ENCODE results near the gene SORCS1.

Gene SORCS1

DNA sequence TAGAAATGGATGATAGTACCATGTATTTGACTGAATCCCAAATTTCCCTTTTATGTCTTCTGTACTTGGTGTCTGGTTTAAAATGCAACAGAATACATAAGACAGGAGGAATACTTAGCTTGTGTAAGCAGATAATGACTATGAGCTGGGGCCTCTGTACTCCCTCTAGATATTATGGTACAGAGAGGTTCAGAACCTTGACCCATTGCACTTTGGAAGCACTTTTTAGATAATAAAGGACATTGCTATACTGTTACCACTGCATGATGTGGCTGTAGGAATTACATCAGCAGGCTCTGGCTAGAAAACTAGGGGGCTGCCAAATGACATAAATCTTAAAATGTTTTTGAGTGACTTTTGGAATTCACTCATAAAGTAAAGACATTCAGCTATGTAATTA is 526.6 kb downstream of the SORCS1 start:
- no peak for DNase-seq

DNA sequence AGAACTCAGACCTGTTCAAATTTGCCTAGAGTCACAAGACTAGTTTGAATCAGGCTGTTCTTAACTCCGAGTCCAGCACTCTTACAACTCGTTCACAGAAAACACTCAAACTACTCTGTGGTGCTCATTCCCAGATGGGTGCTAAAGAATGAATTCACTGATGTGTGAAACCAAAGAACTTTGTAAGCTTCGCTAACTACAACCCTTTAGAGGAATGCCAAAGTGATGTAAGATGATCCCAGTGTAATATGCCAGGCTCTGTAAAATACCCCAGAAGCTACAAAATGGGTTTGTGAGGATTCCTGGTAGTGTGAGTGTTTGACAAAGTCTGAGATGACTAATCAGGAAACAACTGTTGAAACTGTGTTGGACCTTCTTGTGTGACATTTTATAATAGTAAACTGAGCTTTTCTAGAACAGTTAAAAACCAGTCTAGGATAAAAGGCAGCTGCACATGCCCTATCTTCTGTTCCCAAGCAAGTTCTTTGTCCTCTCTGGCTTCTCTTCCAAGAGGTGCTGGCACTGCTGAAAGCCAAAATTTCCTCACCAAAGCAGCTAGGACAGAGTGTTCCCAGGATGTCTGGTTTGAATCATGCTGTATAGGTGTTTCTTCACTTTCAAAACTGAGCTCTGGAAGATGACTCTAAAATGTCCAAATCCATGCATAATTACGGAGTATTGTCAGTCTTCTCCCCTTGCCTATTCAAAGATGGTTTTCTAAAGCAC is 527.6 kb downstream of the SORCS1 start:
- DNase-seq = no peak

DNA sequence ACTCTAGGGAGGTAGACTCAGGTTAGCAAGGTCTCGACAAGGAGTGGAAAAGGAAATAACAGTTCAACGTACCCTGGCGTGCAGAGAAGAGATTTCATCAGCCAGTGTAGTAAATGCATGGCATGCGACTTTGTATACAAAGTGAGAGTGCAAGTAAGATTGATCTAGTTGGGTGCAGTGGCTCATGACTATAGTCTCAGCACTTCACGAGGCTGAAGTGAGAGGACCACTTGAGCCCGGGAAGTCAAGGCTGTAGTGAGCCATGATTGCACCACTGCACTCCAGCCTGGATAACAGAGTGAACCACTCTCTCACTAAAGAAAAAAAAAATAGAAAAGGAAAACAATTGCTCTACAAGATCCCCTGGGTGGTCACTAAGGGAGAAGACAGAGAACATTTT is 528.6 kb downstream of the SORCS1 start:
- no peak for DNase-seq

DNA sequence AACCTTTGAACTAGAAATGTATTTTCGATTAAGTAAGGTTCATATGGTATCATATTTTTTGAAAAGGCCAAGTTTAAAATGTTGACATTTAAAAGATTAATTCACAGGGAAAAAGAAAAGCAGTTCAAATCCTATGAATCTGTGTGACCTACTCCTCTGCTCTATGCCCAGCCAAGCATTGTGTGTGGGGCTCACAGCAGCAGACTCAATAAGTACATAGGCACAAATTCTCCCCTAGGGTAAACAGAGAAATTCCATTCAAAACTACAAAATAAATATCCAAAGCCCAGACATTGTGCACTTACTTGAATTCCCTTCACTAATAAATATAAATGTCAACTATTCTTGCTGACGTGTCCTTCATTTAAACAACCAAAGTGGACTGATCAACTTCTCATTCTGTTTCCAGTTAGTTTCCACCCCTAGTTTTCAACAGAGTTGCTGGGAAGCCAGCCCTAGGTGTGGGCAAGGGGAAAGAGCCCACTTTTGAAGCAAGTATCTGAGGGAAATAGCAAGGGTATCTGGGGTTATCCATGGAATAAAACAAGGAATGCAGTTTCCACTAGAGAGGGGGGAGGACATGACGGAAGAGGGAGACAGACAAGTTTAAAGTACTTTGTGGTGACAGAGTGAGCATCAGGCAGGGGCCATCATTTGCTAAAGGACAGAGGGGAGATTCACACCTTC is 533.3 kb downstream of the SORCS1 start:
- DNase-seq = no peak

DNA sequence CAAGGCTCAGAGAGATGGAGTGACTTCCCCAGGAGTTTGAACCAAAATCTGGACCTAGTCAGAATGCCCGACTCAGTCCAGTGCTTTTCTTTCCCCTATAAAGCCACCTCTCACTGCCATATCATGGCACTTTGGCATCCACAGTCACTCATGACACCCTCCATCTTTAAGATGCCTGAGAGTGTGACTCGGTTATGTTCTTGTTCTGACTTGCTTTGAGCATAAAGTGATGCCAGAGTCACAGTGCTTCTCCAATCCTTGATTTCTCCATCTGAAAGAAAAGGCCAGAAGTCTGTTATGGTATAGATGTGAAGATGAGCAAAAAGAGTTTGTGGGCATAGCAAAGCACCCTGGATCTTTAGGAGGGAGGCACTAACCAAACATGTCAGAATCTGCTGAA is 538.1 kb downstream of the SORCS1 start:
- no peak for DNase-seq

DNA sequence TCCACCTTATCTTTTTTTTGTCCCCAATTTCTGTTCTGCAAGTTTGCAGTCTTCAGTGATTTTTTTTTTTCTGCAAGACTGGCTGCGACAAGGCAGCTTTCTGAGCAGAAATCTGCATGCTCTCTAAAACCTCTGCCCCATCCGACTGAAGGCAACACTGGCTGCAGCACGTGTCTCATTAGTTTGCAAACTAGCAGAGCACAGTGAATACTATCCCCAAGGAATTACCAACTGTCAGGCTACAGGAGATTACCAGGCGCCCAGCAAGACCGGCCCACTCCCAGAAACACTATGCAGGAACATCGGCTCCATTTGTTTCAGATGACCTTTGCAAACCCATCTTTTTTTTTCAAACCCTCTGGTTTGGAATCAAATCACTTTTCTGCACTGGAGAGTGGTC is 538.8 kb downstream of the SORCS1 start:
- DNase-seq = no peak

DNA sequence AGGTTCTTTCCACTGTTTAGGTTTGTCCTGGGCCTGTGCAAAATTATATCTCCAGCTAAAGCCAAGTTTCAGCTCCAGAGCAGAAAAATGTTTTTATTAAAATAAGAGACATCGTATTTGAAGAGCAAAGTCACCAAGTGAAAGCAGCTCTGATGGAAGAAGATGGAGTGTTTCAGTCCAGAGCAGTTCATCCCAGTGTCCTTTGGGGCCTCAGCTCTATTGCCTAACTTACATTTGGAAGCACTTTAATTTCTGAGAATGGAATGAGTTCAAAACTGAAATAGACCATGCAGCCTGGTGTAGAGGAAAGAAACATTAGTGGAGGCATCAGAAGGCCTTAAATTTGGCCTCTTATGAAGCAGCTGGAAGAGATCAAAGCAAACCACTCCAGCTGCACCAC is 545.2 kb downstream of the SORCS1 start:
- no peak for DNase-seq

DNA sequence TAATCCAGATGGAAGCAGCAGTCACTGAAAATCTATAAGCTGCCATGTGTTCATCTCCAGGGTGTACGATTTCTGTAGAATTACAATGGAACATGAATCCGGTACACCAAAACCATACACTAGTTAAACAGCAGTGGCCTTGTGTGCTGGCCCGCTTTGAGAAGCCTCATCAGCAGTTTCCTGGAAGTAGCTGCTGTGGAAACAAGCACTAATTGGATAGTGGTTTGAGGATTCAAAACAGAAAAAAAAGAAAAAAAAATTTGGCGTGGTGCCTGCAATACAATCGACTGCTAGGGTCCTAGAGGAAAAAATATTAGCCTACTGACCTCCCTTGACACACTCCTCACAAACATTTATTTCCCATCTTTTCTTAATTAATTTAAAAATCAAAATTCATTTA is 545.9 kb downstream of the SORCS1 start:
- no peak for DNase-seq

DNA sequence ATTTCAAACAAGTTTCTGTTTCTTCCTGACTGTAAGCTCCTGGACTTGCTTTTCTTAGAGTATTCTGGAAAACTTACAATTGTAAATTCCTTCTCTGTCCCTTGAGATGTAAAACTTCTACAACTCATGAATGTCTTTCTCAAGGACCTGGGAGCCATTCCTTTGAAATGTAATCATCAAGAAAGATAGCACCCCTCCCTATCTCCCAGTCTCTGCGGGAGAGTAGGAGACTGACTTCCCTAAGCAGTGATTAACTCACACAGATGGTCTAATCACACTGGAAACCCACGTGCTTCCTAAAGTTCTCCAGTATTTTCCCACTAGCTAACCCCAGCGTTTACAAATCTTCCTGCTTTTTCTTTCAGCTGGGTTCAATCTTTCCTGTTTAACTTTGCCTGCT is 549.4 kb downstream of the SORCS1 start:
- no peak for DNase-seq

DNA sequence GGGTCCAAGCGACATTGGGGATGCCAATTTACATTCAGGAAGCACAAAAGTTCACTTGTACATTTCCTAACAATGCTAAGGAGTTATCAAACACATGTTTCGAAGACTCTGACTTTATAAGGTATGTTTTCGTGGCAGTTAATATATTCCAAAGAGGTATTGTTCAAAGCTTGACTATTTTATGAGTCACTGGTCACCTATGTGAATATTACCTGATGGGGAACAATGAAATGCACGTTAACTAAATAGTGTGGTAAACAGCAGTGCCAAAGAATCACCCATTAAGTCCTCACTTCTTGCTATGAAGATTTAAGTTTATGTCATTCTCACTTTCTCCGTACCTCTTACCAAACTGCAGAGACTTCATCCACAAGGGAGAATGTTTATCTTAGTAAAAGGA is 550.2 kb downstream of the SORCS1 start:
- DNase-seq = no peak

DNA sequence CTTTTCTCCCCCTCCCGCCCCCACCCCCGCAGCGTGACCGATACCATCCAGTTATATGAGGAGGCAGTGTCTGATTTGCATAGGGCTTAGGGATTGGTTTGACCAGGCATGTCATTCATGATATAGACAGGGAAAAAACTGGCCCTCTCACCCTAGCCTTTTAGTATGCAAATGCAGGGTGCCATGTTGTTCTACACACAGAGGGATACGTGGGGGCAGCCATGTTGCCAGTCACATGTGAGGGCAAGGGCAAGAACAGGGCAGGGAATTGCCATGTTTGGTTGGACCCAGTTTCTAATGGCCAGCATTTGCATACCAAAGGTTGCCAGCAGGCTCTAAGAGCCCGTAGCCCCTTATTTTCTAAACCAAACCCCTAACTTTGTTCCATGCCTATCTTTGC is 552.1 kb downstream of the SORCS1 start:
- DNase-seq = no peak

DNA sequence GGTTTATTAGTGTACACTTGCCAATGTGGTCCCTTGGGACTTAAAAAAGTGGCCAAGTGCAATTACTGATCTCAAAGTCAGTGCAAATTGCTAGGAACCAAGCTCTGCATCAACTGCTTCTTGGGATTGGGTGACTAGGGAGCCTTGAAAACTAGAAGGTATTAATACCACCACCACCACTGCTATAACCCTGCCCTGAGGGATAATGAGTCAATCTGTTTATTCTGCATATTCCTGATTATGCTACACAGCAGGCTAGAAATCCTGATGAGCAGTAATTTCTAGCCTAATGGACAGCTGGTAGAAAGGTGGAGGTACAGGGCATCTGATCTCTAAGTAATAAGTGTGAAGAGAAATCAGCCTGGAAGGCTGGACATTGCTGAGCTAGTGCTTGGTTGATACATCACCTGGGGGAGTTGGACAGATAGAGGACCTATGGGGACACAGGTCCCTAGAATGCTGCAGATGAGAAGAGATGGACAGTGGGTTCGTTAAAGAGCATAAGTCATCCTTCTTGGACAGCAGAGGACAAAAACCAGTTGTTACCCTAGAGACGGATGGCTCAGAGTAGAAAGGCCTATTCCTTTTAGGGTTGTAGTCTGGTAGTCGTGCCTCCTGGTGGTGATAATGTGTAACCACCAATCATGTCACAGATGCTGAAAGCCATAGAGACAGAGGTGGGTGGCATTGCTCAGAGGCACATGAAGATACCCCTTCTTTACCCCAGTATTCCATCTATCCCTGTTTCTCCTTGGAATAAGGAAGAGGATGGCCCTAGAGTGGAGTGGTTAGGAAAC is 554.8 kb downstream of the SORCS1 start:
- DNase-seq = no peak

DNA sequence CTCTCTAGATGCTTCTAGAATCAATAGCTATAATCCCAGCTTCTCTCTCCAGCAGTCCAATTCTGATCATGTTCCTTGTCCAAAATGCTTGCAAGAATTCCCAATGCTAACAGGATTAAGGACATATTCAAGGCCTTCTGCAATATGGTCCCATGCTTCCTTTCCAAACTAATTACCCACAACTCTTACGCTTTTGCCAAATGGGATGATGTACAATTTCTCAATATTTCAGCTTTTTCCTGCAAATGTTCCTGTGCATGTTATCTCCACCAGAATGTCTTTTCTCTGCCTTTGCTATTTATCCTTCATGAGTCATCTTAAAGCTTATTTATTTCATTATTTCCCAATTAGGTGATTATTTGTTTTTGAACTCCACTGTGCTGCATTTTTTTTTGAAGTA is 556.4 kb downstream of the SORCS1 start:
- DNase-seq = no peak

DNA sequence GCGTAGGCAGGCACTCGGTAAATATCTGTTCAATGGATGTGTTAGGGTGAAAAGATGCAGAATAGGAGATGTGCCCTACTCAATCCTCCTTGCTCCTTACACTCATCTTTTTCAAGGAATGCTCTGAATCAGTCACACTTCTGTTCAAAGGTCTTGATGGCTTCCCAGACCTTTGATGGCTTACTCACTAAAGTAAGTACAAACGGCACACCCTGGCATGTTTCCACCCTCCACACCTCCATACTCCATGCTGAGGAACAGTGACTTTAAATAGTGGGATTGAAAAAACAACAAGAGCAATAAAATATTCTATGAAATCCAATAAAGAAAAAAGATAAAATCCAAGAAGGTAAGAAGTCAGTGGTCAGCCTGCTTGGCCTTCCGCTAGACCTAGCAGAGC is 569.2 kb downstream of the SORCS1 start:
- DNase-seq = no peak

DNA sequence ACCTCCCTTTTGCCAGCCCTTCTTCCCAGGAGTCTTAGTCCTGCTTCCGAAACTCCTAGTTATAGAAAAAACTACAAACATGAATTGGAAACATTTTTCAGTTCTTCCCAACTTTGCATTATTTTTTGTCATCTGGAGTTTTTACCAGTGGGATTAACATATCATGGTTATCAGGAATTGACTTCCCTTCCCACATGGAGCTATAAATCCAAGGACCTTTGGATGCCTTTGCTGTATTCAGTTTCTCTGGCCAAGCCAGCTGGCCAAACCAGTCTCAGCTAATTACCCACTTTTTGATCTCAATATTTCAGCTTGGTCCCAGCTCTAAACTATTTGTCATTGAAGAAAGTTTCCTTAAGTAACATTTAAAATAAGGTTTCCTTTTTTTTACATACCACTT is 570.6 kb downstream of the SORCS1 start:
- no peak for DNase-seq

DNA sequence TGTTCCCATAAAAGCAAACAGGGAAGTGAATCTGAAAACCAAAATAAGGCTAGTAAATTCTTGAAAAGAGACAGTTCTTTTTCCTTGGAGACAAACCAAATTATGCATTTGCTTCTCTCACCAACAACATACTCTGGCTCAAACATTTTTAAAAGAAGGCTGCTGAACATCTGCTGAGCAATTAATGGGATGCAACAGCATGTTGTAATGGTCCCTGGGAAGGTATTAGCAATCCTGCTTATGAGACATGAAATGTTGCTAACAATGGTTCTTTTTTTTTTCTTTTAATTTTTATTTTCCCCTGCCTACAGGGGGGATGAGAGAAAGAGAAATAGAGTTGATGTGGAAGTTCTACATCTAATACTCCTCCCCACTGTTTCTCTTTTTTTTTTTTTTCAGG is 572.1 kb downstream of the SORCS1 start:
- no peak for DNase-seq

DNA sequence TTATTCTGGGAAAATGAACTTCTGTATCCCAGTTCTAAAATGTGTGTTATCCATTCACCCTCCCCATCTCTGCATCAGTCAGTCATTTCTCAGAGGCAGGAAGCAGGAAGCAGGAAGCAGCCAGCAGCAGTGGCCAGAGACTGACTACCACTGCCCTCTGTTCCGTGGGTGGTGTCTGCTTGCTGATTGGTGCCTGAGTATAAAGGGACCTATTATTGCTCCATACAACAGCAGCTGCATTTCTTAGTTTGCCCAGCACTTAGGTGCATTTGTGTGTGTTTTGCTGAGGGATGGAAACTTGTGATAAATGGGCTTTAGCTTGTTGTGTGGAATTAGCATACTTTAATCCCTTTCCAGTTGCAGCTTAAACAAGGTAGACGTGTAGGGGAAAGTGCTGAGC is 582.2 kb downstream of the SORCS1 start:
- no peak for DNase-seq

DNA sequence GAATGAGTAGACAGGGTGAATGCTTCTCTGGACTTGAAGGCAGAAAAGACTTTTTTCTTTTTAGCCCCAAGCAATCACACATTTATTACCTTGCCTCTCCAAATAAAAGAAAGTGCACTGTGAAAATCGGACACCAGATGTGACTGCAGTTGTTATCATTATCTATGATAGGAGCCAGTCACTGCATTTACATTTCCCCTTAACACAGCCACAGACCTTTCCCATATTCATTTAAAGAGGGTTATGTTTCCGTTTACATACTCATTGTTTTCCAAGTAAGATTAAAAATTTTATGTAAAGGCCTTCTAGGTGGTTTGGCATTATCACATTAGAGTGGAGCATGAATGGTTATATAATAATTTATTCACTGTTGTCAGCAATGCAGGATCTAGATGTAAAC is 586.8 kb downstream of the SORCS1 start:
- no peak for DNase-seq

DNA sequence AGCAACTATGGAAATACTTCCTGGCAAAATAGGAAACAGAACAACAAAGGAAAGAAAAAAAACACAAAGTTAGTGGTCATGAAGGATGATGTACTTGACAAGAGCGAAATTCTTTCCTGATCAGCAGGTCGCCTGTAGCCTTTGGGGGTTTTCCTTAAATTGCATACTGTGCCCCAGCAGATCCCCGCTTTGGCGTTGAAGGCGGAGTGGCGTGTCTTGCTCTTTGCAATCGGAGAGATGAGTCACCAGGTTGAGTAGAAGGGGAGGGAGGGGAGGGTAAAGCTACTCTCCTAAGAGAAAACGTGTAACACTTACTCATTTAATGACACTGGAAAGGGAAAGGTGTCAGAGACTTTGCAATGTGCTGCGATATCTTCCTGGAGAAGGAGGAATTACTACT is 587.2 kb downstream of the SORCS1 start:
- no peak for DNase-seq

DNA sequence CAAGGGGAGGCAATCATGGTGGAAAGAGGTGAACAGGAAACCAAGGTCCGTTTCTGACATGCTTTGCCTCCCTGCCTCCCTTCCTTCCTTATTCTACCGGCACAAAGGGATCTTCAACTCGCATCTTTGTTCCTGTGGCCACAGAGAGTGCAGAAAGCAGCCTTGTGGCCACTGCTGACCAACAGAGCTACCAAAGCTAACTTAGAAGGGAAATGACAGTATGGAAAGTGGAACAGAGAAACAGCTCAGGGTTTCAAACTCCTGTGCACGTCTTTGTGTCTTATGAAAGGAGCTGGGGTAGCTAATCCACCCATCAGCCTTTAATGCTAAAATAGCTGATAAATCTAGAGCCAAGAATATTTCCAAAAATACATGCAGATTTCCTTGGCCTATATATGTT is 588.0 kb downstream of the SORCS1 start:
- DNase-seq = no peak

DNA sequence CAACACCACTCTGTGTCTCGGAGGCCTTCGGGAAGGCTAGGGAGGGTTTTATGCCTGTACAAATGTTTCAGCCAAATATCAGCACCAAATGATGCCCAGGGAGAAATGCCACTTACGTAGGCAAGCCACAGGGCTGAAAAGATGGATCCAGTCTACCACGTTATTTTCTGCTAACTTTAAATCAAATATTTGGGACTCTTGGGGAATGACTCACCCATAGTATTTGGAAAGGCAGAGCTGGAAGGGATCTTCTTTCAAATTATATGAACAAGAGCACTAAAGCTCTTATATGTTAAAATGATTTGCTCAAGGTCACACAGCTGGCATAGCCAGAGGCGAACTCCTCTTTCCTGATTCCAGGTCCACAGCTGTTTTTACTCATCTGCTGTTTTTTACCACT is 591.4 kb downstream of the SORCS1 start:
- DNase-seq = no peak

DNA sequence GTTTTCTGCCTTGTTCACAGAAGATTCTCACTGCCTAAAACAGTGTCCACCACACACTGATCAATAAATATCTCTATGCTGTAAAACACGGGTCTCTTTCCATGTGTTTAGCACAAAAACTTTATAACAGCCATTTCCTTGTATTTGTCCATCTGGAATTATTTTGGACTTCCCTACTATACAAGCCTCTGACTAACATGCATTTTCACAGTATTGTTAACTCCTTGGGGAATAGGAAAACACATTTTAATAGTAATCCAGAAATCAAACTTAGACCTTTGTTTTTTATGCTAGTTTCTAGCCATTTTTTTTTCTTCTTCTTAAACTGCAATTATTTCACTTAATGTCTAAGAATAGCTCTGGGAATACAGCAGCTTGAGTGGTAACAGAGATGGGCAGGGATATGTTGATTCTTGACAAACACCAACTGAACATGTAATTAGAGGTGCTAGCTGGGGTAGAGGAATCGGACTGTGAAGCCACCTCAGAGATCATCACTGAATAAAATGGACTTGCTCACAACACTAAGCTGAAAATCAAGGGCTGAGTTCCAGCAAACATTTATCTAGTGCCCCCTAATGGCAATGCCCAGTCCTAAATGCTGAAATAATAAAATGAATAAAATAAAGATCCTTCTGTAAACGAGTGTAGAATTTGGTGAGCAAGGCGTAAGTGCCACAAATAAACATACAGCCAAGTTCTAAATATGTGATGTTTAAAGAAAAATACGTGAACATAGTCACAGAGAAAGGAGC is 593.1 kb downstream of the SORCS1 start:
- no peak for DNase-seq

DNA sequence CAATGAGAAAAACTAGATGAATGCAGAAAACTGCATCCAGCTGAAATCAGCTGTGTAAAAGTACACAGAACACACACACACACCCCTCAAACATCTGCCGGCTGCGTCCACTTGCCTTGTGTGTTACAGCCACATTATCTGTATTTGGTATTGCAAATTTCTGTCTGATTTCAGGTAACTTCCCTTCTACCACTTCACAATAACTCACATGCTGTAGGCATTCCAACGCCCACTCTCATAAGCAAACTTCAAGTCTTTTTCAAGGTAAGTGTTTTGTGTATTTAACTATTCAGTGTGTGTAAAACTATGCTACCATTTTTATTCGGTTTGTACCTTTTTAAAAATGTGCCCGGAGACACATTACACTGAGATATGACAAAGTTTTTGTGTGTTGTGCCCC is 594.2 kb downstream of the SORCS1 start:
- no peak for DNase-seq

Measured in CD4-positive, alpha-beta T cell treated with Interleukin-15 for 1 hour (primary cell).